ENCODE measurements around the gene TTYH3. TPM values are rescaled to one million over a fixed set of nuclear protein-coding genes. Genes with fewer than 3 reads are reported as not detected.

TTYH3 gene
- total RNA-seq, 2 donors from 2014 or later: 7.0 to 11.1 TPM

DNA sequence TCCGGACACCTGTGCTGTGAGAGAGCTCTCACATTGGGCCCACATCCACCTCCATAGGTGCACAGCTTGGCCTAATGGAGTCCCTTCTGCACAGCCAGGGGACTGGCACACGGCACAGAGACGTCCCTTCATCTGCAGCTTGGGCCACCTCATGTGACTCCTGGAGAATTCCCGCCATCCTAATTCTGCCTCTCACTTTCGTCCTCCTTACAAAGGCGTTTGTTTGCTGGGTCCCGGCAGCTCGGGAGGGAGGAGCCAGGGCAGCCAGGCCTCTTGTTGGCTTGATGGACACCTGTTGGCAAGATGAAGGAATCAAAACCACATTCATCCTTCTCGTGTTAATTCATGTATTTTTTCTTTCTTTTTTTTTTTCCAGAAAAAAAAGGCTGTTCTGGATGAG, 30.7 kb upstream of the TTYH3 start:
- TF ChIP-seq, protein P1, sequence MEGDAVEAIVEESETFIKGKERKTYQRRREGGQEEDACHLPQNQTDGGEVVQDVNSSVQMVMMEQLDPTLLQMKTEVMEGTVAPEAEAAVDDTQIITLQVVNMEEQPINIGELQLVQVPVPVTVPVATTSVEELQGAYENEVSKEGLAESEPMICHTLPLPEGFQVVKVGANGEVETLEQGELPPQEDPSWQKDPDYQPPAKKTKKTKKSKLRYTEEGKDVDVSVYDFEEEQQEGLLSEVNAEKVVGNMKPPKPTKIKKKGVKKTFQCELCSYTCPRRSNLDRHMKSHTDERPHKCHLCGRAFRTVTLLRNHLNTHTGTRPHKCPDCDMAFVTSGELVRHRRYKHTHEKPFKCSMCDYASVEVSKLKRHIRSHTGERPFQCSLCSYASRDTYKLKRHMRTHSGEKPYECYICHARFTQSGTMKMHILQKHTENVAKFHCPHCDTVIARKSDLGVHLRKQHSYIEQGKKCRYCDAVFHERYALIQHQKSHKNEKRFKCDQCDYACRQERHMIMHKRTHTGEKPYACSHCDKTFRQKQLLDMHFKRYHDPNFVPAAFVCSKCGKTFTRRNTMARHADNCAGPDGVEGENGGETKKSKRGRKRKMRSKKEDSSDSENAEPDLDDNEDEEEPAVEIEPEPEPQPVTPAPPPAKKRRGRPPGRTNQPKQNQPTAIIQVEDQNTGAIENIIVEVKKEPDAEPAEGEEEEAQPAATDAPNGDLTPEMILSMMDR (IDR thresholded peaks at IDR 0.05): no peak
- Histone ChIP-seq H3K9me3 (no peaks in the 10 kb centered on the region), H3K27ac (no peak overlapping the region), H3K4me1 (peaks cover 0 to 11% of the 10 kb centered on the region in 2 donors), H3K36me3 (peaks cover 9% of the 10 kb centered on the region), H3K27me3 (no peaks in the 10 kb centered on the region), H3K4me3 (no peak overlapping the region)
- DNase-seq (ENCODE audit: low spot score): no peak

DNA sequence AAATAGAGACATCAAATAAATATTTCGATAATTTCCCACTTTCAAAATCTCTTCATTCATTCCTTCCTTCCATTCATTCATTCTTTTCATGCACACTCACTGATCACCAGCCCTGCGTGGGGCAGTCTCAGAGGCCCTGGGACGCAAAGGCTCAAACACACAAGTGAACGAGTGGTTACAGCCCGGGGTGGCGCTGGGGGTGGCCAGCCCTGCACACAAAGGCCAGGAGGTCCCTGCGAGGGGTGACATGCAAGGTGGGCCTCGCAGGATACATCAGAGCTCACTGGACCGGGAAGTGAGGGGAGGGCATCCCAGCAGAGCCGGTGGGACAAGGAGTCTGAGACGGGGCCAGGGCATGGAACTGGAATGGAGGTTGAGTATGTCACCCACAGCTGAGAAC, 29.9 kb upstream of the TTYH3 start:
- Histone ChIP-seq H3K36me3 (peaks cover 9% of the 10 kb centered on the region), H3K4me1 (peaks cover 0 to 19% of the 10 kb centered on the region in 2 donors), H3K4me3 (no peak overlapping the region), H3K27ac (no peak overlapping the region), H3K9me3 (no peaks in the 10 kb centered on the region), H3K27me3 (no peaks in the 10 kb centered on the region)
- no peak for DNase-seq (ENCODE audit: low spot score)
- TF ChIP-seq, protein P1 (IDR thresholded peaks at IDR 0.05): no peak

DNA sequence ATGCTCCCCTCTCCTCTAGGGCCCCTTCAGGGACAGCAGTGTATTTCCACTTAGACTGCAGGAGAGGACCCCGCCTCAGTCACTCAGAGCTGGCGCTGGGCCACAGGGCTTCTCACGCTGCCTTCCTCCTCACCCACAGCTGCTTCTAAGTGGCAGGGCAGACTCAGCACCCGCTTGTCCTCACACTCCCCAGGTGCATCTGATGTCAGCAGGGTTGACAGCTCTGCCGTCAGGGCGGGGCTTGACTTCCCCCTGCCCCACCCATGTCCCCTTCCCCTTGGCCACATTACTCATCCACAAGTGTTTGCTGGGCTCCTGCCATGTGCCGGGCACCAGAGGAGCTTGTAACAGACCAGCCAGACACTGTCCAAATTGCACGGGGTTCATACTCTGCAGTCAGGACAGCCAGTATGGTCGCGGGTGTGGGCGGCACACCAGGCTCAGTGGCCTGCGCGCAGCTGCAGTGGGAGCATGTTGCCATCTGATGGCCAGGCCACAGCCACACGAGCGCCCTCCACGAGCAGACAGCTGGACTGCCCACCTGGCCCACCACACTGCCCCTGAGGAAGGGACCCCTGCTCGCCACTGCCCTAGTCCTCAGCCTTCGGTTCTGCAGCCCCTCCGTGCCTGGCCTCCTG, 29.3 kb upstream of the TTYH3 start:
- no peaks in the 10 kb centered on the region for H3K27me3 ChIP-seq
- H3K27ac ChIP-seq: no peak overlapping the region
- H3K4me3 ChIP-seq: no peak overlapping the region
- H3K36me3 ChIP-seq: peaks cover 9% of the 10 kb centered on the region
- TF ChIP-seq, protein P1 (IDR thresholded peaks at IDR 0.05): no peak
- peaks cover 0 to 25% of the 10 kb centered on the region in 2 donors for H3K4me1 ChIP-seq
- DNase-seq (ENCODE audit: low spot score): no peak
- no peaks in the 10 kb centered on the region for H3K9me3 ChIP-seq

DNA sequence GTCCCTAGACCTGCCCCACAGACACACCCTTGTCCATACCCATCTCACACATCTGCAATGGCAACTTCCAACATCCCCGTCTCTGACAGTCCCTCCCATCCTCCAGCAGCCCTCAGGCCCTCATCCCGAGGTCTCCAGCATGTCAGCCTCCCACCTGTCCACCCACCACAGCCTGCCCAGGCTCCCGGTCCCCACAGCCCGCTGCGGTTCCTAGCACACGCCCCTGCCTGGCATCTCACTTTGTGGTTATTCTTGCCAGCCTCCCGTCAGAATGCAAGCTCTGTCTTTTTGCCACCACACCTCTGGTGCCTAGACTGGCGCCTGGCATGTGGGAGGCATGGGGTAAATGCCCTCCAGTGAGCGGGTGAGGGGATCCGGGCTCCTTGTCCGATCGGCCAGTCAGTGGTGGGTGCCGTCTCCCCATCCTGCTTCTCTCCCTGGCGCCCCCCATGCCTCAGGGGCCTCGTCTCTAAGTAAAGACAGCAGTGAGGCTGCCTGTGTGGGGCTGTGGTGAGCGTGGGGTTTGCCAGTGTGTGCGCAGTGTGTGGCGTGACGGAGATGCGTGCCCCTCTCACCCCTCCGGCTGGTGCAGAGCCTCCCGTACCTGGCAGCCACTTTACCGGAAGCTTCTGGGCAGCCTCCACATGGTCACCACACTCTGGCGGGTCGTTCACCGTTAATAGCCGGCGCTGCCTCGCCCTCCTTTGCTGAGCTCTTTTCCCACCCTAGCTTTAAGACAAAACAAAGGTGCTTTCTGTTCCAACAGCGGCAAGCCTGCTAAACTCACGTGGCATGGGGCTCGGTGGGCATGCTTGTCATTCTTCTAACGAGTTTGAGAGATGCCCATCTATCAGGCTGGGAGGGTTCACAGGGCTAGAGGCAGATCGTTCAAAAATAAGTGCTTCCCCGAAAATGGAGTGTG, 28.5 kb upstream of the TTYH3 start:
- Histone ChIP-seq H3K9me3 (no peaks in the 10 kb centered on the region), H3K27ac (no peak overlapping the region), H3K27me3 (no peaks in the 10 kb centered on the region), H3K4me3 (no peak overlapping the region), H3K36me3 (peaks cover 4% of the 10 kb centered on the region), H3K4me1 (peaks cover 0 to 33% of the 10 kb centered on the region in 2 donors)
- DNase-seq (ENCODE audit: low spot score): no peak
- TF ChIP-seq, protein P1 (IDR thresholded peaks at IDR 0.05): no peak

DNA sequence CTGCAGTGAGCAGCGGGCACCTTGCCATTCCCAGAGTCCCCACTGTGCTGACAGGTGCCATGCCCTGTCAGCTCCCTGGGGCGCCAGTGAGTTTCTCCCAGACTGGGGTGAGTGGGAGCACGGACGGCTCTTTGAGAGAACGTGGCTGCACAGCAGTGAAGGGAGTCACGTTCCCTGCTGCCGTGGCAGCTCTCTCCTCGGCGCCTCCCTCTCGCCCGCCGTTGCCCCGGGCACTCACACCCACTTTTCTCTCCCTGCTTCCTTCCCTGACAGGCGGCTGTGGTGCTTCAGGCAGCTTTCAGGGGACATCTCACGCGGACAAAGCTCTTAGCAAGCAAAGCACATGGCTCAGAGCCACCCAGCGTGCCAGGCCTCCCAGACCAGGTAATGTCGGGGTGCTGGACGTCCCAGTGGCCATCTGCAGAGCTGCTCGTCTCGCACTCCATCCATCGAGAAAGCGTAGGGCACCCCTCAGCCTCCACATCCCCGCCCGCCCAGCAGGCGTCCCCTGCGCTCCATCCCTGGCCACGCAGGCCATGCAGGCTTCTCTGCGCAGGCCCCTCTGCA, 27.1 kb upstream of the TTYH3 start:
- Histone ChIP-seq H3K27ac (peak overlapping the region in 1 of 2 donors; percentile 56), H3K9me3 (no peaks in the 10 kb centered on the region), H3K27me3 (no peaks in the 10 kb centered on the region), H3K4me3 (no peak overlapping the region), H3K36me3 (no peaks in the 10 kb centered on the region), H3K4me1 (peaks cover 0 to 39% of the 10 kb centered on the region in 2 donors)
- DNase-seq (ENCODE audit: low spot score): no peak
- TF ChIP-seq, protein P1 (IDR thresholded peaks at IDR 0.05): no peak
